ENCODE measurements around the gene RBMS1.
A peak's percentile ranks its signal among the peaks of the same experiment; 100 is the strongest.

Gene RBMS1

DNA sequence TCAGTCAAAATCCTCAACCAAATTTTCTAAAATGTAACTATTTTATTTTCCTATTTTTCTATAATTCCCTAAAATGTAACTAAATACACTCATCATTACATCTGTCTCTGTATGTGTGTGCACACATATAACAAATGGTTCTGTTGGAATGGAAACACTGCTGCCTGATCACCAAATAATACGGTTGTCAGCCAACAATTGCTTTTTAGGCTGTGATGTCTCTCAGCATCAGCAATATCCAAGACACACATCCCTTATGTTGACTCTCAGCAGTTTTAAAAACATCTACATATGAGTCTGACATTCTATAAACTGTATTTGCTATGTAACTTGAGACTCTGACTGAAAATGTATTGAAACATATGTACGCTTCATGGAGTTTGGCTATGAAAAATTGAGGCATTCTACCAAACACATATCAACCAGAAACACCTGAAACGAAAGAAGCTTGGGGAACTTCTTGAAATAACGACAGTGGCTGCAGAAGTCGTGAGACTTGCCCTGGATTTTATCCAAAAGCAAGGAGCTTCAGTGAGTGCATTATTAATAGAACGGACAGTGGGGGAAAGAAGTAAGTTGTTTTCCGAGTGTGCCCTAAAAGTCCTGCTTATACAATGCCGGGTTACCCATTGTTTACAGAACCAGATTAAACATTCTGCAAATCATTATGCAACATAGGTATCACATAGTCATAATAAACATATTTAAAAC is 183.3 kb downstream of the RBMS1 start:
- Mint-ChIP-seq H3K4me1 (ENCODE audit: low read depth) (peaks cover 5% of the 10 kb centered on the region), H3K27me3 (no peaks in the 10 kb centered on the region), H3K9me3 (no peaks in the 10 kb centered on the region), H3K27ac (no peak overlapping the region), H3K36me3 (ENCODE audit: low read depth) (peaks cover 77% of the 10 kb centered on the region), H3K4me3 (no peak overlapping the region)
- intact Hi-C loops (cut with micrococcal nuclease) = no loop called here

DNA sequence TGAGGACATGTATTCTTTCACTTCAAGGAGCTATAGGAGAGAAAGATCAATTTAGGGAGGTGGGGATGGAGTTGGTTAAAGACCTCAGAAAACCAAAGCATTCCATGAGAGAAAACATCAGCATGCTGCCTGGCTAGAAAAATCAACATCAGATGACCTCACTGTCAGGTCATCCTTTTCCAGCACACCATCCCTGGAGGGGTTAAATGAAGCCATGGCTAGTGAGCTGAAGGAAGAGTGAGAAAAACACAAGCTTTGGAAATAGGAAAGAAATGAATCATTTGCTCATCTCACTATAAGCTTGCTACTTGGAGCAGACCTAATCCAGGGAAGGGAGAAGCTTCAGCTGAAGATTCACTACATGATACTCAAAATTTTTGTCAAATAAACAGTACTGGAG is 184.0 kb downstream of the RBMS1 start:
- Mint-ChIP-seq H3K36me3 (ENCODE audit: low read depth) (peaks cover 75% of the 10 kb centered on the region), H3K4me3 (no peak overlapping the region), H3K9me3 (no peaks in the 10 kb centered on the region), H3K27ac (peak overlapping the region; percentile 18), H3K27me3 (no peaks in the 10 kb centered on the region), H3K4me1 (ENCODE audit: low read depth) (peaks cover 5% of the 10 kb centered on the region)
- intact Hi-C loops (cut with micrococcal nuclease) = no loop called here

- Mint-ChIP-seq H3K27ac (peak overlapping the region; percentile 18), H3K27me3 (no peaks in the 10 kb centered on the region), H3K4me3 (no peak overlapping the region), H3K4me1 (ENCODE audit: low read depth) (peaks cover 5% of the 10 kb centered on the region), H3K36me3 (ENCODE audit: low read depth) (peaks cover 72% of the 10 kb centered on the region), H3K9me3 (no peaks in the 10 kb centered on the region)
- intact Hi-C loops (cut with micrococcal nuclease) = no loop called here
These were observed 184.7 kb downstream of the RBMS1 start for GRCh38 chr2:160308915-160309314.

GRCh38 chr2:160308476-160308875 is 185.1 kb downstream of the RBMS1 start:
- no peak overlapping the region for H3K27ac Mint-ChIP-seq
- peaks cover 5% of the 10 kb centered on the region for H3K4me1 Mint-ChIP-seq (ENCODE audit: low read depth)
- H3K4me3 Mint-ChIP-seq = no peak overlapping the region
- no peaks in the 10 kb centered on the region for H3K9me3 Mint-ChIP-seq
- peaks cover 72% of the 10 kb centered on the region for H3K36me3 Mint-ChIP-seq (ENCODE audit: low read depth)
- H3K27me3 Mint-ChIP-seq = no peaks in the 10 kb centered on the region
- intact Hi-C loops (cut with micrococcal nuclease) = no loop called here

GRCh38 chr2:160306985-160307384 is 186.6 kb downstream of the RBMS1 start:
- Mint-ChIP-seq H3K4me1 (ENCODE audit: low read depth) (peaks cover 5% of the 10 kb centered on the region), H3K27me3 (no peaks in the 10 kb centered on the region), H3K36me3 (ENCODE audit: low read depth) (peaks cover 64% of the 10 kb centered on the region), H3K4me3 (no peak overlapping the region), H3K27ac (no peak overlapping the region), H3K9me3 (no peaks in the 10 kb centered on the region)
- intact Hi-C loops (cut with micrococcal nuclease) = no loop called here

GRCh38 chr2:160305081-160305750 is 188.4 kb downstream of the RBMS1 start:
- intact Hi-C loops (cut with micrococcal nuclease) = no loop called here
- peaks cover 60% of the 10 kb centered on the region for H3K36me3 Mint-ChIP-seq (ENCODE audit: low read depth)
- no peak overlapping the region for H3K4me3 Mint-ChIP-seq
- peak overlapping the region; percentile 17 for H3K27ac Mint-ChIP-seq
- no peaks in the 10 kb centered on the region for H3K9me3 Mint-ChIP-seq
- H3K4me1 Mint-ChIP-seq (ENCODE audit: low read depth) = peaks cover 6% of the 10 kb centered on the region
- no peaks in the 10 kb centered on the region for H3K27me3 Mint-ChIP-seq

- H3K9me3 Mint-ChIP-seq = no peaks in the 10 kb centered on the region
- H3K27me3 Mint-ChIP-seq = no peaks in the 10 kb centered on the region
- H3K36me3 Mint-ChIP-seq (ENCODE audit: low read depth) = peaks cover 61% of the 10 kb centered on the region
- H3K4me1 Mint-ChIP-seq (ENCODE audit: low read depth) = peaks cover 23% of the 10 kb centered on the region
- intact Hi-C loops (cut with micrococcal nuclease) = no loop called here
- no peak overlapping the region for H3K27ac Mint-ChIP-seq
- no peak overlapping the region for H3K4me3 Mint-ChIP-seq
These were observed 190.1 kb downstream of the RBMS1 start for GRCh38 chr2:160303527-160303926.

- H3K27ac Mint-ChIP-seq = no peak overlapping the region
These were observed 190.5 kb downstream of the RBMS1 start for GRCh38 chr2:160303076-160303475.

GRCh38 chr2:160301420-160301819 is 192.2 kb downstream of the RBMS1 start:
- Mint-ChIP-seq H3K9me3 (no peaks in the 10 kb centered on the region), H3K27me3 (no peaks in the 10 kb centered on the region), H3K4me3 (no peak overlapping the region), H3K4me1 (ENCODE audit: low read depth) (peaks cover 36% of the 10 kb centered on the region), H3K36me3 (ENCODE audit: low read depth) (peaks cover 69% of the 10 kb centered on the region), H3K27ac (no peak overlapping the region)
- intact Hi-C loops (cut with micrococcal nuclease) = no loop called here

More at GRCh38 chr2:160303076-160303475, 190.5 kb downstream of the RBMS1 start:
- H3K36me3 Mint-ChIP-seq (ENCODE audit: low read depth) = peaks cover 61% of the 10 kb centered on the region
- H3K9me3 Mint-ChIP-seq = no peaks in the 10 kb centered on the region
- intact Hi-C loops (cut with micrococcal nuclease) = no loop called here
- H3K4me1 Mint-ChIP-seq (ENCODE audit: low read depth) = peaks cover 27% of the 10 kb centered on the region
- H3K4me3 Mint-ChIP-seq = no peak overlapping the region
- H3K27me3 Mint-ChIP-seq = no peaks in the 10 kb centered on the region

DNA sequence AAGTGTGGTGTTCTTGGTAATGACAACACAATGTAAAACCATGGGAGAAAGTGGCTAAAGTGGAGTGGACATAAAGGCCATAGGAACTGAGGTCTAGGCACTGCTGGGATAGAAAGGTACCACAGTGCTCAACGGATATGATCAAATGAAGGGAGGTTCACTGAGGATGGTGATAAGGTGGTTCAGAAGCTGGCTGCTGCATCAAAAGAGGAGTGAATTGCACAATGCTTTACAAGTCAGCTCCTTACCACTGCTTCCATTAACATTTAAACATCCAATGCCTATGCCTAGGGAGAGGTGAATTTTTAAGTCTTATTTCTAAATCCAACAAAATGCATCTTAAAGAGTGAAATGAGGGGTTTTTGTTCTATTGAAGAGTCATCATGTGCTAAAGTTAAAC is 193.4 kb downstream of the RBMS1 start:
- no peaks in the 10 kb centered on the region for H3K9me3 Mint-ChIP-seq
- H3K4me1 Mint-ChIP-seq (ENCODE audit: low read depth) = peaks cover 43% of the 10 kb centered on the region
- H3K27ac Mint-ChIP-seq = peak overlapping the region; percentile 61
- H3K27me3 Mint-ChIP-seq = no peaks in the 10 kb centered on the region
- peaks cover 71% of the 10 kb centered on the region for H3K36me3 Mint-ChIP-seq (ENCODE audit: low read depth)
- intact Hi-C loops (cut with micrococcal nuclease) = no loop called here
- H3K4me3 Mint-ChIP-seq = no peak overlapping the region

DNA sequence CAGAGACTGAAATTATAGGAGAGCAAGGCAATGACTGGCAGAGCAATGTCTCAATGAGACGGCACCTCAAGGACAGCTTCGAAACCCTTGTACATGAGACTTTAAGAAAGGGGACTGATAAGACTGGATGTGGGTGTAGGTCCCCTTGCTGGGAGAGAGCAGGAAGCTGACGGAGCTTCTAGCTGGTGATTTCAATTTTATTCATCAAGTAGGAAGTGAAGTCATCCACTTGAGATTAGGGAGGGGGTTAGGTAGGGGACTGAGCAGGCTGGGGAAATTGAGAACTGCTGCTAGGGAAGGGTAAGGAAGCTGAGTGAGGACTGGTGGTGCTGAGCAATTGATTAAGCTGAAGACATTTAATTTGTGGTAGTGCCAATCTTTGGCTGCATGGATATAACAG is 194.1 kb downstream of the RBMS1 start:
- intact Hi-C loops (cut with micrococcal nuclease) = no loop called here
- H3K36me3 Mint-ChIP-seq (ENCODE audit: low read depth) = peaks cover 74% of the 10 kb centered on the region
- no peak overlapping the region for H3K4me3 Mint-ChIP-seq
- no peaks in the 10 kb centered on the region for H3K9me3 Mint-ChIP-seq
- peak overlapping the region; percentile 61 for H3K27ac Mint-ChIP-seq
- no peaks in the 10 kb centered on the region for H3K27me3 Mint-ChIP-seq
- H3K4me1 Mint-ChIP-seq (ENCODE audit: low read depth) = peaks cover 46% of the 10 kb centered on the region

DNA sequence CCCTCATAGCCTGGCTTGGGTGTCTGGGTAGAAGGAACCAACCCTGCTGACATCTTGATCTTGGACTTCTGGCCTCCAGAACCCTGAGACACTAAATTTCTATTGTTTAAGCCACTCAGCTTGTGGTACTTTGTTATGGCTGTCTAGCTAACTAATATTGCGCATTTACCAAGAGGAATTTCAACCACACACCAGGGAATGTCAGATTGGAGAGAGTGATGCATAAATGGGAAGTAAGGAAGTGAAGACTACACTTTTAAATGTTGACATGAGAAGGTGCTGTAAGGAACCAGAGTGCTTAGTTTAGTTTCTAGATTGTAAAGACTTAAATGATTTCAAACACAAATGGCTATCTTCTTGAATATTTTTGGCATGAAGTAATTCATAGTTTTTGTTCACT is 194.6 kb downstream of the RBMS1 start:
- intact Hi-C loops (cut with micrococcal nuclease) = no loop called here
- Mint-ChIP-seq H3K9me3 (no peaks in the 10 kb centered on the region), H3K4me1 (ENCODE audit: low read depth) (peaks cover 51% of the 10 kb centered on the region), H3K27me3 (no peaks in the 10 kb centered on the region), H3K4me3 (no peak overlapping the region), H3K27ac (peak overlapping the region; percentile 61), H3K36me3 (ENCODE audit: low read depth) (peaks cover 72% of the 10 kb centered on the region)

GRCh38 chr2:160295519-160296207 is 197.9 kb downstream of the RBMS1 start:
- intact Hi-C loops (cut with micrococcal nuclease) = no loop called here
- H3K36me3 Mint-ChIP-seq (ENCODE audit: low read depth) = peaks cover 89% of the 10 kb centered on the region
- peak overlapping the region; percentile 64 for H3K27ac Mint-ChIP-seq
- no peak overlapping the region for H3K4me3 Mint-ChIP-seq
- H3K4me1 Mint-ChIP-seq (ENCODE audit: low read depth) = peaks cover 71% of the 10 kb centered on the region
- no peaks in the 10 kb centered on the region for H3K9me3 Mint-ChIP-seq
- no peaks in the 10 kb centered on the region for H3K27me3 Mint-ChIP-seq

- Mint-ChIP-seq H3K4me1 (ENCODE audit: low read depth) (peaks cover 74% of the 10 kb centered on the region), H3K27ac (peak overlapping the region; percentile 64), H3K4me3 (no peak overlapping the region), H3K27me3 (no peaks in the 10 kb centered on the region), H3K36me3 (ENCODE audit: low read depth) (peaks cover 88% of the 10 kb centered on the region), H3K9me3 (no peaks in the 10 kb centered on the region)
- intact Hi-C loops (cut with micrococcal nuclease) = no loop called here
These were observed 198.7 kb downstream of the RBMS1 start for GRCh38 chr2:160294889-160295288.
